ENCODE results near the gene CHMP1B. TPM values are rescaled to one million over a fixed set of nuclear protein-coding genes. Genes with fewer than 3 reads are reported as not detected.

The CHMP1B gene
- total and polyA plus RNA-seq, 9 of the 15 experiments (the other 6 are each of a cell fraction or from before 2014, with no cell fraction given), result 12.3 to 29.9 (median 19.0) TPM

GRCh38 chr18:11877497-11878135, 26.4 kb downstream of the CHMP1B start (continued):
- TF ChIP-seq PRMT5 (CRISPR knock-in tag; IDR thresholded peaks at IDR 0.05) (no peak), MTA3 (IDR thresholded peaks at IDR 0.05; ENCODE audit: borderline replicate concordance) (no peak)

GRCh38 chr18:11880586-11881304, 29.5 kb downstream of the CHMP1B start:
- DNase-seq (ENCODE audit: extremely low read depth in 1 of 4, low spot score in 3 of 4), result peak; percentile 46 to 81 (median 69)
- H3K27me3 ChIP-seq (ENCODE audit: control insufficient read depth in 2 of 2, insufficient read depth in 2 of 2, low read length in 2 of 2), result no peaks in the 10 kb centered on the region
- peak; percentile 93 for ATAC-seq
- no peaks in the 10 kb centered on the region for H3K9me3 ChIP-seq (replicated peaks; ENCODE audit: control insufficient read depth, insufficient read depth, low read depth, low read length)
- H3K4me2 ChIP-seq (ENCODE audit: insufficient read depth, low read length), result no peak overlapping the region; the same call in 1 of the 2 replicates
- no peak overlapping the region for H3K4me3 ChIP-seq
- no peaks in the 10 kb centered on the region for H4K20me1 ChIP-seq (replicated peaks; ENCODE audit: control insufficient read depth, insufficient read depth, low read length)
- H3K36me3 ChIP-seq (ENCODE audit: control insufficient read depth, insufficient read depth, low read length), result no peaks in the 10 kb centered on the region
- no peak overlapping the region for H2AFZ ChIP-seq (ENCODE audit: low read depth, low read length)
- H3K9ac ChIP-seq (ENCODE audit: insufficient read depth in 1 of 2, low read depth in 2 of 2, low read length in 2 of 2), result peak overlapping the region in 1 of 2 experiments; percentile 55; a peak in 1 of 4 replicates
- BruUV-seq (replicated peaks), result no TSS peak
- no peak overlapping the region for H3K27ac ChIP-seq (ENCODE audit: extremely low read depth, low read depth, low read length)
- intact Hi-C loops (cut with micrococcal nuclease), result no loop called here
- 40% methylated on average over 24 of the region's 30 CpGs for WGBS (ENCODE audit: insufficient coverage, low coverage, missing lambda C conversion rate)
- ChIA-PET CTCF (ENCODE audit: low intra/inter-chr PET ratio) (no interaction called here), POLR2A (interaction anchor here (0.9 to 1.6 kb wide), 6 partner anchors 11 to 22 kb away, joined by 3 to 6 read pairs (median 4); no protein-coding TSS in a partner anchor)
- H3K4me1 ChIP-seq (replicated peaks in 1 of 2; ENCODE audit: control insufficient read depth in 2 of 2, insufficient read depth in 2 of 2, low read length in 2 of 2), result peaks cover 7 to 16% of the 10 kb centered on the region in 2 experiments; a peak in 4 of 5 replicates
- in situ Hi-C loops (cut with MboI), result no loop called here
- H3K9me1 ChIP-seq (ENCODE audit: control insufficient read depth, insufficient read depth, low read length), result no peaks in the 10 kb centered on the region
- peak; percentile 75 for FAIRE-seq
- no peaks in the 10 kb centered on the region for H3K79me2 ChIP-seq (ENCODE audit: control insufficient read depth, insufficient read depth, low read length)
- TF ChIP-seq TAF15 (IDR thresholded peaks at IDR 0.05; ENCODE audit: low read depth, low read length) (no peak), ZNF609 (CRISPR knock-in tag; IDR thresholded peaks at IDR 0.05; ENCODE audit: borderline replicate concordance) (no peak), TAF9B (IDR thresholded peaks at IDR 0.05; ENCODE audit: partially characterized antibody) (no peak), SAFB2 (IDR thresholded peaks at IDR 0.05; ENCODE audit: borderline replicate concordance, low read depth, low read length, severe bottlenecking) (no peak), SMARCE1 (IDR thresholded peaks at IDR 0.05) (0 out of 2 replicates have a peak, but pooled peaks have one; percentile 28), MTA2 (IDR thresholded peaks at IDR 0.05; ENCODE audit: low read depth) (peak; percentile 67), CBFA2T2 (conservative IDR thresholded peaks at IDR 0.05) (peak; percentile 54), PRDM10 (IDR thresholded peaks at IDR 0.05; ENCODE audit: partially characterized antibody) (peak; percentile 14)
